Body of pancreas (tissue), 4 donors: ENCODE data around the gene GPD1L.

Experiments used
- CTCF ChIP-seq, 7 experiments: fragments of 450-650 bp in 4 of 7; fragments of 200-600 bp in 3 of 7; sonication (generic) in 3 of 7; IDR thresholded peaks; one replicate each; pipeline ENCODE4 v1.5.1; 2016 to 2019; ENCODE audit warnings: antibody characterized with exemption in 7 of 7
- POLR2A ChIP-seq, 3 donors: fragments of 450-650 bp; IDR thresholded peaks; one replicate each; pipeline ENCODE4 v1.6.1; 2016; ENCODE audit warnings: antibody characterized with exemption in 3 of 3, mild to moderate bottlenecking in 2 of 3

DNA sequence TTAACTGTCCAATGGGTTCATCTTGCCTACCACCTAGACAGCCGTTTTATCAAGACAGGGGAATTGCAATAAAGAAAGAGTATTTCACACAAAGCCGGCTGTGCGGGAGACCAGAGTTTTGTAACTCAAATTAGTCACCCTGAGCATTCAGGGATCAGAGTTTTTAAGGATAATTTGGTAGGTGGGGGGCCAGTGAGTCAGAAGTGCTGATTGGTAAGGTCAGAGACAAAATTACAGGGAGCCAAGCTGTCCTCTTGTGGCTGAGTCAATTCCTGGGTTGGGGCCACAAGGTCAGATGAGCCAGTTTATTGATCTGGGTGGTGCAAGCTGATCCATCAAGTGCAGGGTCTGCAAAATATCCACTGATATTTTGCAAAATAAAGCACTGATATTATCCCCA is 29.9 kb upstream of the GPD1L start:
- TF ChIP-seq CTCF (IDR thresholded peaks at IDR 0.05), result no peak
- TF ChIP-seq POLR2A (IDR thresholded peaks at IDR 0.05), result no peak
